ENCODE data around the gene THPO.
A peak's percentile ranks its signal among the peaks of the same experiment; 100 is the strongest.

THPO gene

GRCh38 chr3:184336547-184337398 is 41.2 kb downstream of the THPO start:
- Histone ChIP-seq H3K4me3 (ENCODE audit: low read length) (peak overlapping the region; percentile 80), H2BK120ac (ENCODE audit: low read depth, low read length) (no peak overlapping the region), H3K9ac (ENCODE audit: low read length) (peak overlapping the region; percentile 90), H3K4ac (ENCODE audit: low read depth, low read length) (peak overlapping the region; percentile 11), H3K79me2 (ENCODE audit: control insufficient read depth, insufficient read depth, low read length) (no peaks in the 10 kb centered on the region), H3K23ac (ENCODE audit: low read length) (peak overlapping the region; percentile 74), H4K5ac (ENCODE audit: low read length) (no peak overlapping the region), H3K4me1 (ENCODE audit: control insufficient read depth, low read depth, low read length) (peaks cover 3% of the 10 kb centered on the region), H3K27ac (ENCODE audit: low read depth, low read length) (peak overlapping the region; percentile 87), H3K36me3 (ENCODE audit: control insufficient read depth, insufficient read depth, low read length) (peaks cover 13% of the 10 kb centered on the region), H3K56ac (ENCODE audit: low read length) (peak overlapping the region; percentile 95), H2BK15ac (replicated peaks; ENCODE audit: low read depth) (no peak overlapping the region), H3K27me3 (ENCODE audit: insufficient read depth, low read length, poor library complexity) (no peaks in the 10 kb centered on the region), H3K79me1 (ENCODE audit: low read length) (peaks cover 3% of the 10 kb centered on the region), H2BK5ac (ENCODE audit: low read length) (no peak overlapping the region), H2AK5ac (ENCODE audit: low read length) (peak overlapping the region; percentile 64), H4K8ac (ENCODE audit: low read depth, low read length) (no peak overlapping the region), H3K18ac (ENCODE audit: low read length) (peak overlapping the region; percentile 64), H3K4me2 (ENCODE audit: low read length) (peak overlapping the region; percentile 86)
- DNase-seq, result peak; percentile 89
- WGBS (ENCODE audit: extremely low coverage, insufficient coverage, low lambda C conversion rate), result no CpG with 5 or more reads among the region's 17 CpGs

- H2BK5ac ChIP-seq (ENCODE audit: low read length), result no peak overlapping the region
- H4K5ac ChIP-seq (ENCODE audit: low read length), result no peak overlapping the region
- peak overlapping the region; percentile 64 for H3K18ac ChIP-seq (ENCODE audit: low read length)
- no peaks in the 10 kb centered on the region for H3K79me2 ChIP-seq (ENCODE audit: control insufficient read depth, insufficient read depth, low read length)
- WGBS (ENCODE audit: extremely low coverage, insufficient coverage, low lambda C conversion rate), result no CpG with 5 or more reads among the region's 77 CpGs
- no peak overlapping the region for H2BK15ac ChIP-seq (replicated peaks; ENCODE audit: low read depth)
- peak overlapping the region; percentile 80 for H3K4me3 ChIP-seq (ENCODE audit: low read length)
- peak overlapping the region; percentile 11 for H3K4ac ChIP-seq (ENCODE audit: low read depth, low read length)
- H3K27ac ChIP-seq (ENCODE audit: low read depth, low read length), result peak overlapping the region; percentile 87
- peak overlapping the region; percentile 90 for H3K9ac ChIP-seq (ENCODE audit: low read length)
- no peak overlapping the region for H4K8ac ChIP-seq (ENCODE audit: low read depth, low read length)
- H2AK5ac ChIP-seq (ENCODE audit: low read length), result peak overlapping the region; percentile 64
- H3K23ac ChIP-seq (ENCODE audit: low read length), result peak overlapping the region; percentile 74
- peak overlapping the region; percentile 86 for H3K4me2 ChIP-seq (ENCODE audit: low read length)
- DNase-seq, result peak; percentile 92
- peaks cover 19% of the 10 kb centered on the region for H3K36me3 ChIP-seq (ENCODE audit: control insufficient read depth, insufficient read depth, low read length)
- H3K4me1 ChIP-seq (ENCODE audit: control insufficient read depth, low read depth, low read length), result peaks cover 3% of the 10 kb centered on the region
- peaks cover 3% of the 10 kb centered on the region for H3K79me1 ChIP-seq (ENCODE audit: low read length)
- H2BK120ac ChIP-seq (ENCODE audit: low read depth, low read length), result no peak overlapping the region
- no peaks in the 10 kb centered on the region for H3K27me3 ChIP-seq (ENCODE audit: insufficient read depth, low read length, poor library complexity)
- H3K56ac ChIP-seq (ENCODE audit: low read length), result peak overlapping the region; percentile 95
Measured at GRCh38 chr3:184335661-184336546, 42.1 kb downstream of the THPO start.

DNA sequence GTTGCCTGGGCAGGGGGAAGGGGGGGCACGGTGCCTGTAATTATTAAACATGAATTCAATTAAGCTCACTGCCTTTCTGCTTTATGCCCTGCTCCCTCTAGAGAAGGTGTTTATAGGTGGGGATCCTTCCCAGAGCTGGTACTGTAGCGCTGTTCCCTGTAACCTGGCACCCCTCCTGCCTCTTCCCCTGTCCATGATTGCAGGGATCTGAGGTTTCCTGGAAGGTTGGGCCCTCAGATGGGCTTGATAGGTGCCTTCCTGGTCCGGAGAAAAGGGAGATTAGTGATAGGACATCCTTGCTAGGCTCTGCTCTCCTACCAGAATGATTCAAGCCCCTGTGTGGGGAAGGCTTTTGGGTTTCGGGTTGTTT is 42.7 kb downstream of the THPO start:
- WGBS (ENCODE audit: extremely low coverage, insufficient coverage, low lambda C conversion rate), result no CpG with 5 or more reads among the region's 4 CpGs
- peaks cover 19% of the 10 kb centered on the region for H3K36me3 ChIP-seq (ENCODE audit: control insufficient read depth, insufficient read depth, low read length)
- no peak overlapping the region for H2AK5ac ChIP-seq (ENCODE audit: low read length)
- no peak overlapping the region for H3K4me3 ChIP-seq (ENCODE audit: low read length)
- DNase-seq, result no peak
- H2BK5ac ChIP-seq (ENCODE audit: low read length), result no peak overlapping the region
- H3K56ac ChIP-seq (ENCODE audit: low read length), result no peak overlapping the region
- H3K18ac ChIP-seq (ENCODE audit: low read length), result no peak overlapping the region
- H4K5ac ChIP-seq (ENCODE audit: low read length), result no peak overlapping the region
- H3K27ac ChIP-seq (ENCODE audit: low read depth, low read length), result peak overlapping the region; percentile 41
- H3K23ac ChIP-seq (ENCODE audit: low read length), result no peak overlapping the region
- no peak overlapping the region for H3K4ac ChIP-seq (ENCODE audit: low read depth, low read length)
- no peak overlapping the region for H2BK120ac ChIP-seq (ENCODE audit: low read depth, low read length)
- H3K27me3 ChIP-seq (ENCODE audit: insufficient read depth, low read length, poor library complexity), result no peaks in the 10 kb centered on the region
- no peak overlapping the region for H3K4me2 ChIP-seq (ENCODE audit: low read length)
- H4K8ac ChIP-seq (ENCODE audit: low read depth, low read length), result no peak overlapping the region
- peaks cover 3% of the 10 kb centered on the region for H3K4me1 ChIP-seq (ENCODE audit: control insufficient read depth, low read depth, low read length)
- H3K79me1 ChIP-seq (ENCODE audit: low read length), result peaks cover 3% of the 10 kb centered on the region
- no peak overlapping the region for H2BK15ac ChIP-seq (replicated peaks; ENCODE audit: low read depth)
- no peaks in the 10 kb centered on the region for H3K79me2 ChIP-seq (ENCODE audit: control insufficient read depth, insufficient read depth, low read length)
- peak overlapping the region; percentile 3 for H3K9ac ChIP-seq (ENCODE audit: low read length)

GRCh38 chr3:184334470-184335158 is 43.4 kb downstream of the THPO start:
- WGBS (ENCODE audit: extremely low coverage, insufficient coverage, low lambda C conversion rate), result no CpG with 5 or more reads among the region's 15 CpGs

DNA sequence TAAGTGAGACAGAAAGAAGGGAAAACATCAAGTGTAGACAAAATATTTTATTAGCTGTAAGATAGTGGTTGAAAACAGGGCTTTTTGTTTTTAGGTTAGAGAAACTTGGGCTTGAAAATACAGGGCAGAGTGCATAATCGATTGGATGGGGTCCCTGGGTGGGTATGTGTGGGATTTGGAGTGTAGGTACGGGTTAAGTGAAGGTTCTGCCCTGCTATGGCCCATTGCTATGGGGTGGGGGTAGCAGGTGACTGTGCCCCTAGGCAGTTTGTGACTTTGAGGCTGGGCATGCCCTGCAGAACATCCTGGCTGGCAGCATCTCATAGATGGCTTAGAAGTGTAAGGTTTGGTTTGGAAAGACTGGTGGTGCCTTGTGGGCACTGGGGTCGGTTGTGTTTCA is 44.3 kb downstream of the THPO start:
- H3K79me2 ChIP-seq (ENCODE audit: control insufficient read depth, insufficient read depth, low read length), result peaks cover 1% of the 10 kb centered on the region
- peaks cover 3% of the 10 kb centered on the region for H3K4me1 ChIP-seq (ENCODE audit: control insufficient read depth, low read depth, low read length)
- no peak overlapping the region for H2BK15ac ChIP-seq (replicated peaks; ENCODE audit: low read depth)
- no peak overlapping the region for H3K9ac ChIP-seq (ENCODE audit: low read length)
- H2AK5ac ChIP-seq (ENCODE audit: low read length), result no peak overlapping the region
- H2BK5ac ChIP-seq (ENCODE audit: low read length), result no peak overlapping the region
- H3K27ac ChIP-seq (ENCODE audit: low read depth, low read length), result no peak overlapping the region
- WGBS (ENCODE audit: extremely low coverage, insufficient coverage, low lambda C conversion rate), result no CpG with 5 or more reads among the region's 3 CpGs
- no peak overlapping the region for H4K5ac ChIP-seq (ENCODE audit: low read length)
- DNase-seq, result no peak
- H3K36me3 ChIP-seq (ENCODE audit: control insufficient read depth, insufficient read depth, low read length), result peaks cover 23% of the 10 kb centered on the region
- H3K4ac ChIP-seq (ENCODE audit: low read depth, low read length), result no peak overlapping the region
- H3K18ac ChIP-seq (ENCODE audit: low read length), result no peak overlapping the region
- H4K8ac ChIP-seq (ENCODE audit: low read depth, low read length), result no peak overlapping the region
- H3K79me1 ChIP-seq (ENCODE audit: low read length), result peaks cover 6% of the 10 kb centered on the region
- H3K56ac ChIP-seq (ENCODE audit: low read length), result no peak overlapping the region
- H3K23ac ChIP-seq (ENCODE audit: low read length), result no peak overlapping the region
- H3K27me3 ChIP-seq (ENCODE audit: insufficient read depth, low read length, poor library complexity), result no peaks in the 10 kb centered on the region
- no peak overlapping the region for H3K4me2 ChIP-seq (ENCODE audit: low read length)
- no peak overlapping the region for H3K4me3 ChIP-seq (ENCODE audit: low read length)
- no peak overlapping the region for H2BK120ac ChIP-seq (ENCODE audit: low read depth, low read length)

More at GRCh38 chr3:184334470-184335158, 43.4 kb downstream of the THPO start:
- Histone ChIP-seq H2BK15ac (replicated peaks; ENCODE audit: low read depth) (no peak overlapping the region), H2AK5ac (ENCODE audit: low read length) (no peak overlapping the region), H4K8ac (ENCODE audit: low read depth, low read length) (no peak overlapping the region), H3K18ac (ENCODE audit: low read length) (no peak overlapping the region), H3K9ac (ENCODE audit: low read length) (no peak overlapping the region), H3K4me3 (ENCODE audit: low read length) (no peak overlapping the region), H4K5ac (ENCODE audit: low read length) (no peak overlapping the region), H3K36me3 (ENCODE audit: control insufficient read depth, insufficient read depth, low read length) (peaks cover 19% of the 10 kb centered on the region), H3K4ac (ENCODE audit: low read depth, low read length) (no peak overlapping the region), H3K4me1 (ENCODE audit: control insufficient read depth, low read depth, low read length) (peaks cover 3% of the 10 kb centered on the region), H3K79me1 (ENCODE audit: low read length) (peaks cover 3% of the 10 kb centered on the region), H3K56ac (ENCODE audit: low read length) (no peak overlapping the region), H3K23ac (ENCODE audit: low read length) (no peak overlapping the region), H3K27ac (ENCODE audit: low read depth, low read length) (no peak overlapping the region), H3K4me2 (ENCODE audit: low read length) (no peak overlapping the region), H3K79me2 (ENCODE audit: control insufficient read depth, insufficient read depth, low read length) (no peaks in the 10 kb centered on the region), H2BK120ac (ENCODE audit: low read depth, low read length) (no peak overlapping the region), H3K27me3 (ENCODE audit: insufficient read depth, low read length, poor library complexity) (no peaks in the 10 kb centered on the region), H2BK5ac (ENCODE audit: low read length) (no peak overlapping the region)
- peak; percentile 34 for DNase-seq

Data from mesendoderm (in vitro differentiated cells).